SK-N-SH (cell line): Measurements from ENCODE around the gene CD34. TPM values are rescaled to one million over a fixed set of nuclear protein-coding genes. Genes with fewer than 3 reads are reported as not detected.

Experiments used
- CTCF ChIA-PET: fragments of 300-600, 350-600 bp; formaldehyde crosslinking; extraction: SDS; loops from one replicate; lab custom pipeline; 2021; lab: Yijun Ruan, JAX
- POLR2A ChIA-PET: fragments of 350-600 bp; sonication (Branson Sonifier 250); formaldehyde crosslinking; extraction: SDS; loops from one replicate; lab custom pipeline; 2020; ENCODE audit warnings: antibody characterized with exemption, inconsistent platforms; lab: Yijun Ruan, JAX
- DNase-seq: peaks from one replicate; pipeline ENCODE4 v3.0.0; 2012
- H2AFZ ChIP-seq: fragments of 200-600 bp; sonication (generic); 2 replicates; pipeline ENCODE4 v1.8.1; 2016; ENCODE audit warnings: antibody characterized with exemption, mild to moderate bottlenecking, low read depth
- H3F3A ChIP-seq: fragments of 200-600 bp; sonication (generic); replicated peaks from 2 replicates; pipeline ENCODE3; 2016; ENCODE audit warnings: antibody characterized with exemption, mild to moderate bottlenecking; ENCODE audit not compliant: insufficient read depth
- H3K27ac ChIP-seq, 2 experiments: fragments of 200-500 bp in 1 of 2; fragments of 200-600 bp in 1 of 2; sonication (Bioruptor generic) in 1 of 2; sonication (generic), shearing (Covaris generic) in 1 of 2; 2 replicates each; pipeline versions ENCODE4 v1.5.1 to v1.6.1; 2014 to 2016; ENCODE audit warnings: low read depth in 2 of 2, inconsistent platforms in 1 of 2, low read length in 1 of 2, mild to moderate bottlenecking in 1 of 2, mixed read lengths in 1 of 2
- H3K27me3 ChIP-seq: fragments of 200-600 bp; sonication (generic), shearing (Covaris generic); 2 replicates; pipeline ENCODE4 v1.6.1; 2016; ENCODE audit warnings: mixed run types; ENCODE audit not compliant: insufficient read depth
- H3K36me3 ChIP-seq, 2 experiments: fragments of 200-500 bp in 1 of 2; fragments of 200-600 bp in 1 of 2; sonication (Bioruptor generic) in 1 of 2; sonication (generic) in 1 of 2; replicated peaks in 1 of 2; 2 replicates each; pipeline versions ENCODE3 to v1.5.1; 2014 to 2016; ENCODE audit warnings: low read length in 1 of 2, mild to moderate bottlenecking in 1 of 2; ENCODE audit not compliant: insufficient read depth in 2 of 2, control insufficient read depth in 1 of 2
- H3K4me1 ChIP-seq, 2 experiments: fragments of 200-500 bp in 1 of 2; fragments of 200-600 bp in 1 of 2; sonication (Bioruptor generic) in 1 of 2; sonication (generic), shearing (Covaris generic) in 1 of 2; 2 replicates each; pipeline versions ENCODE4 v1.5.1 to v1.6.1; 2014 to 2016; ENCODE audit warnings: low read depth in 1 of 2, low read length in 1 of 2, mixed run types in 1 of 2; ENCODE audit not compliant: insufficient read depth in 2 of 2, control insufficient read depth in 1 of 2
- H3K4me2 ChIP-seq: fragments of 200-600 bp; sonication (generic), shearing (Covaris generic); 2 replicates; pipeline ENCODE4 v1.6.1; 2017; ENCODE audit warnings: mixed run types
- H3K4me3 ChIP-seq, 2 experiments: fragments of 200-500 bp in 1 of 2; fragments of 200-600 bp in 1 of 2; sonication (Bioruptor generic) in 1 of 2; sonication (generic), shearing (Covaris generic) in 1 of 2; 2 replicates each; pipeline versions ENCODE4 v1.5.1 to v1.8.1; 2014 to 2016; ENCODE audit warnings: low read depth in 2 of 2, inconsistent platforms in 1 of 2, low read length in 1 of 2, mild to moderate bottlenecking in 1 of 2, mixed read lengths in 1 of 2, moderate library complexity in 1 of 2
- H3K79me2 ChIP-seq: fragments of 200-600 bp; sonication (generic); 2 replicates; pipeline ENCODE4 v1.8.1; 2017; ENCODE audit warnings: mild to moderate bottlenecking; ENCODE audit not compliant: insufficient read depth
- H3K9ac ChIP-seq: fragments of 200-600 bp; sonication (generic); 2 replicates; pipeline ENCODE4 v1.6.1; 2017; ENCODE audit warnings: mixed run types
- H3K9me2 ChIP-seq: fragments of 200-600 bp; sonication (generic); 2 replicates; pipeline ENCODE4 v1.6.1; 2017; ENCODE audit warnings: mixed run types
- H3K9me3 ChIP-seq: fragments of 200-600 bp; sonication (generic); 2 replicates; pipeline ENCODE4 v1.6.1; 2017; ENCODE audit warnings: mixed run types, mild to moderate bottlenecking, moderate library complexity
- H4K20me1 ChIP-seq: fragments of 200-600 bp; sonication (generic); 2 replicates; pipeline ENCODE4 v1.6.1; 2017; ENCODE audit warnings: mild to moderate bottlenecking, mixed run types; ENCODE audit not compliant: insufficient read depth
- ELF1 ChIP-seq: IDR thresholded peaks from 2 replicates; pipeline ENCODE4 v1.4.0; 2012
- EZH2phosphoT487 ChIP-seq: fragments of 200-600 bp; sonication (generic); IDR thresholded peaks from 2 replicates; pipeline ENCODE4 v1.6.1; 2017; ENCODE audit warnings: low read depth, mixed run types, mild to moderate bottlenecking, antibody characterized with exemption, moderate library complexity, borderline replicate concordance
- FOSL2 ChIP-seq: IDR thresholded peaks from 2 replicates; pipeline ENCODE4 v1.4.0; 2012; ENCODE audit warnings: low read depth, mild to moderate bottlenecking, moderate library complexity, borderline replicate concordance
- FOXJ3 ChIP-seq: sonication (generic); formaldehyde crosslinking; IDR thresholded peaks from 2 replicates; pipeline ENCODE4 v1.5.1; 2020; ENCODE audit warnings: mild to moderate bottlenecking, missing genetic modification reagents
- GATA2 ChIP-seq: sonication (generic); formaldehyde crosslinking; IDR thresholded peaks from 2 replicates; pipeline ENCODE4 v1.5.0; 2020; ENCODE audit warnings: mild to moderate bottlenecking, missing genetic modification reagents
- NFIC ChIP-seq: IDR thresholded peaks from 2 replicates; pipeline ENCODE4 v1.4.0; 2012; ENCODE audit warnings: borderline replicate concordance
- NRF1 ChIP-seq: IDR thresholded peaks from 2 replicates; pipeline ENCODE4 v1.6.1; 2012; ENCODE audit warnings: low read depth, mild to moderate bottlenecking, low read length
- POLR2AphosphoS5 ChIP-seq: IDR thresholded peaks from 2 replicates; pipeline ENCODE4 v1.6.1; 2012; ENCODE audit warnings: low read depth, low read length
- TCF12 ChIP-seq: IDR thresholded peaks from 2 replicates; pipeline ENCODE4 v1.4.0; 2012
- WGBS: methylation state at CpG from one replicate; pipeline ENCODE4 v1.1.6; 2017; ENCODE audit warnings: low lambda C conversion rate; 5-methylcytosine and 5-hydroxymethylcytosine counted together
- polyA plus RNA-seq, 3 experiments: library from polyadenylated mRNA; depleted of rRNA; stranded (reverse); fragments of >200 nt; gene quantifications; 2 replicates each; pipeline ENCODE4 v1.2.3, GENCODE V29; 2012
- TF ChIP-seq, protein P1 (sequence below): IDR thresholded peaks from 2 replicates; pipeline ENCODE4; 2012
- TF ChIP-seq, protein P2 (sequence below): IDR thresholded peaks from 2 replicates; pipeline ENCODE4 v1.4.0; 2012; ENCODE audit warnings: low read depth, borderline replicate concordance
- TF ChIP-seq, protein P3 (sequence below): IDR thresholded peaks from 2 replicates; pipeline ENCODE4 v1.4.0; 2012; ENCODE audit warnings: low read depth, borderline replicate concordance

Gene CD34
- polyA plus RNA-seq, 1 of the 3 experiments (the other 2 are of a cell fraction), result 0.59 TPM

DNA sequence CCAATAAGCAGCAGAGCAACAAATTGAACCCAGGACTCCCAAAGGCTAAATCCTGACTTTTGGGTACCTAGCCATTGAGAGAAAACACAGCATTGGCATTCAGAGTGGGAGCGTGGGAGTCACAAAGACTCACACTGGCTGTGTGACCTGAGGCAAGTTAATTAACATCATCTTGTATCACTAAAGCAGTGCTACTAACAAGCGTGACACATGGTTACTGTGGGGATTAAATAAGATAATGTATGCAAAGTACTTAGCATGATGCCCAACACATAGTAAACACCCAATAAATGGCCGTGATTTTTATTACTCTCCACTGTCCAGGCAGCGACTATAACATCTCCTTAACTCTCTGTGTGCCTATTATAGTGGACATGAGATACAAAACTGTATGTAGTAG, 73.3 kb downstream of the CD34 start:
- H3K27me3 ChIP-seq, result no peaks in the 10 kb centered on the region
- H3K4me1 ChIP-seq, result peaks cover 0 to 3% of the 10 kb centered on the region in 2 experiments; a peak in 1 of 4 replicates
- POLR2A ChIA-PET, result no interaction called here
- no peak overlapping the region for H2AFZ ChIP-seq
- H3F3A ChIP-seq, result no peaks in the 10 kb centered on the region
- no peaks in the 10 kb centered on the region for H3K9me2 ChIP-seq
- H3K79me2 ChIP-seq, result no peaks in the 10 kb centered on the region; the same call in 1 of the 2 replicates
- 87% methylated on average over 4 of the region's 4 CpGs for WGBS
- CTCF ChIA-PET, result interaction anchor here (1.0 to 2.0 kb wide), 2 partner anchors 10 to 31 kb away, joined by 3 to 9 read pairs; no protein-coding TSS in a partner anchor
- no peak overlapping the region for H3K4me2 ChIP-seq
- no peak for DNase-seq
- no peak overlapping the region for H3K4me3 ChIP-seq
- H3K9ac ChIP-seq, result no peak overlapping the region
- no peaks in the 10 kb centered on the region for H4K20me1 ChIP-seq
- H3K36me3 ChIP-seq, result peaks cover 0 to 2% of the 10 kb centered on the region in 2 experiments
- H3K9me3 ChIP-seq, result no peaks in the 10 kb centered on the region
- H3K27ac ChIP-seq, result no peak overlapping the region
- TF ChIP-seq ELF1 (no peak), NRF1 (no peak), GATA2 (no peak), FOXJ3 (CRISPR knock-in tag) (no peak)
- TF ChIP-seq, protein P1, sequence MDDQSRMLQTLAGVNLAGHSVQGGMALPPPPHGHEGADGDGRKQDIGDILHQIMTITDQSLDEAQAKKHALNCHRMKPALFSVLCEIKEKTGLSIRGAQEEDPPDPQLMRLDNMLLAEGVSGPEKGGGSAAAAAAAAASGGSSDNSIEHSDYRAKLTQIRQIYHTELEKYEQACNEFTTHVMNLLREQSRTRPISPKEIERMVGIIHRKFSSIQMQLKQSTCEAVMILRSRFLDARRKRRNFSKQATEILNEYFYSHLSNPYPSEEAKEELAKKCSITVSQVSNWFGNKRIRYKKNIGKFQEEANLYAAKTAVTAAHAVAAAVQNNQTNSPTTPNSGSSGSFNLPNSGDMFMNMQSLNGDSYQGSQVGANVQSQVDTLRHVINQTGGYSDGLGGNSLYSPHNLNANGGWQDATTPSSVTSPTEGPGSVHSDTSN, result no peak

DNA sequence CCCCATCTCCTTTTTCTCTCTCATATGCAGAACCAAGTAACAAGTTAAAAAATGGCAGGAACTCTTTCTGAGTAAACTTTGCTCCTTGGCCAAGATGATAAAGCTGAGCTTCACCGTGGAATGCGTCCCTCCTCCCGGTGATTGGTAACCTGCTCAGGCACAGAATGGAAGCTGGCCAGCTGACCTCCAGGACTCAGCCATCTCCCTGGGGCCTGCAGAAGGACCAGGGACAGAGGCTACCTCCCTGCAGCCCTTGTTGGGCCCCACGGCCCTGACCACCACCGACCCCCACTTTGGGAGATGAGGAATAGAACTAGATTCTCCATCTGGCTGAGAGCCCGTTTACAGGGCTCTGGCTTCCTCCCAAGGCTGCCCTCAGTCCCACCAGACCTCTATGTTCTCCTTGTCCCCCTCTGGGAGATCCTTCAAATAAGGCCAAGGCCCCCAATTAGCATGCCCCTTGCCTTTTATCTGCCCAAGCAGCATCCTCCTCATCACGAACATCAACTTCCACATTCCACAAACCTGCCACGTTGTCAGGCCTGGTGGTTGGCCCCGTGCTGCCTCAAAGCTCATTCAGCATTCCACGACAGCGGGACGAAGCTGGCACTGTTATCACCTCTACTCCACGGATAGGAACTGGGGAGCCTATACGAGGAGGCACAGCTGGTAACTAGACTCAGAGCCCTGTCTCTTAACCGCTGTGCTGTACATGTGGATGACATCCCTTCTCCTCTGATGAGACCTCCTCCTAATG, 74.2 kb downstream of the CD34 start:
- no peak overlapping the region for H3K4me3 ChIP-seq
- peaks cover 0 to 2% of the 10 kb centered on the region in 2 experiments for H3K36me3 ChIP-seq
- ChIA-PET POLR2A (no interaction called here), CTCF (interaction anchor here (1.0 to 3.0 kb wide), 3 partner anchors 9 to 32 kb away, joined by 3 to 10 read pairs (median 9); no protein-coding TSS in a partner anchor)
- peaks cover 0 to 3% of the 10 kb centered on the region in 2 experiments; a peak in 1 of 4 replicates for H3K4me1 ChIP-seq
- no peaks in the 10 kb centered on the region for H4K20me1 ChIP-seq
- no peaks in the 10 kb centered on the region for H3K9me2 ChIP-seq
- no peak overlapping the region for H3K4me2 ChIP-seq
- no peaks in the 10 kb centered on the region for H3K27me3 ChIP-seq
- no peak overlapping the region for H2AFZ ChIP-seq
- no peak overlapping the region for H3K27ac ChIP-seq
- no peaks in the 10 kb centered on the region; the same call in 1 of the 2 replicates for H3K79me2 ChIP-seq
- TF ChIP-seq ELF1 (no peak), TCF12 (no peak), FOSL2 (no peak), GATA2 (no peak), EZH2phosphoT487 (no peak), NFIC (no peak), POLR2AphosphoS5 (no peak)
- TF ChIP-seq, protein P1, result no peak
- TF ChIP-seq, protein P2, sequence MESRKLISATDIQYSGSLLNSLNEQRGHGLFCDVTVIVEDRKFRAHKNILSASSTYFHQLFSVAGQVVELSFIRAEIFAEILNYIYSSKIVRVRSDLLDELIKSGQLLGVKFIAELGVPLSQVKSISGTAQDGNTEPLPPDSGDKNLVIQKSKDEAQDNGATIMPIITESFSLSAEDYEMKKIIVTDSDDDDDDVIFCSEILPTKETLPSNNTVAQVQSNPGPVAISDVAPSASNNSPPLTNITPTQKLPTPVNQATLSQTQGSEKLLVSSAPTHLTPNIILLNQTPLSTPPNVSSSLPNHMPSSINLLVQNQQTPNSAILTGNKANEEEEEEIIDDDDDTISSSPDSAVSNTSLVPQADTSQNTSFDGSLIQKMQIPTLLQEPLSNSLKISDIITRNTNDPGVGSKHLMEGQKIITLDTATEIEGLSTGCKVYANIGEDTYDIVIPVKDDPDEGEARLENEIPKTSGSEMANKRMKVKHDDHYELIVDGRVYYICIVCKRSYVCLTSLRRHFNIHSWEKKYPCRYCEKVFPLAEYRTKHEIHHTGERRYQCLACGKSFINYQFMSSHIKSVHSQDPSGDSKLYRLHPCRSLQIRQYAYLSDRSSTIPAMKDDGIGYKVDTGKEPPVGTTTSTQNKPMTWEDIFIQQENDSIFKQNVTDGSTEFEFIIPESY, result no peak
- TF ChIP-seq, protein P3, sequence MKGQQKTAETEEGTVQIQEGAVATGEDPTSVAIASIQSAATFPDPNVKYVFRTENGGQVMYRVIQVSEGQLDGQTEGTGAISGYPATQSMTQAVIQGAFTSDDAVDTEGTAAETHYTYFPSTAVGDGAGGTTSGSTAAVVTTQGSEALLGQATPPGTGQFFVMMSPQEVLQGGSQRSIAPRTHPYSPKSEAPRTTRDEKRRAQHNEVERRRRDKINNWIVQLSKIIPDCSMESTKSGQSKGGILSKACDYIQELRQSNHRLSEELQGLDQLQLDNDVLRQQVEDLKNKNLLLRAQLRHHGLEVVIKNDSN, result no peak
- H3F3A ChIP-seq, result no peaks in the 10 kb centered on the region
- H3K9ac ChIP-seq, result no peak overlapping the region
- WGBS, result 97% methylated on average over 15 of the region's 15 CpGs
- no peak for DNase-seq
- H3K9me3 ChIP-seq, result no peaks in the 10 kb centered on the region
